ENCODE results near the gene RTL10. TPM values are rescaled to one million over a fixed set of nuclear protein-coding genes. Genes with fewer than 3 reads are reported as not detected.

RTL10 gene
- polyA plus RNA-seq, 1 donor (not counting 4 experiments of a cell fraction or from before 2014, with no cell fraction given), result 12.9 TPM

GRCh38 chr22:19869497-19870152 lies 15.0 kb upstream of the RTL10 start:
- Histone ChIP-seq H4K20me1 (ENCODE audit: control insufficient read depth, extremely low read depth, insufficient read depth, low read length) (no peaks in the 10 kb centered on the region), H3K27ac (ENCODE audit: control insufficient read depth, insufficient read depth, low read length) (no peak overlapping the region), H3K4me2 (ENCODE audit: control insufficient read depth, extremely low read depth, insufficient read depth, low read depth, low read length) (peak overlapping the region; percentile 62), H3K79me2 (ENCODE audit: control insufficient read depth, insufficient read depth, low read length) (no peaks in the 10 kb centered on the region), H3K9me1 (ENCODE audit: control insufficient read depth, extremely low read depth, insufficient read depth, low read length) (no peaks in the 10 kb centered on the region), H3K27me3 (ENCODE audit: control insufficient read depth, extremely low read depth, insufficient read depth, low read length) (no peaks in the 10 kb centered on the region), H3K4me1 (ENCODE audit: control insufficient read depth, extremely low read depth, insufficient read depth, low read length) (peaks cover 28% of the 10 kb centered on the region), H3K4me3 (ENCODE audit: control insufficient read depth in 2 of 3, extremely low read depth in 1 of 3, insufficient read depth in 2 of 3, low read depth in 1 of 3, low read length in 3 of 3) (peak overlapping the region in 1 of 3 experiments; percentile 27), H3K9me3 (ENCODE audit: control insufficient read depth, low read depth, low read length) (no peaks in the 10 kb centered on the region), H3K36me3 (ENCODE audit: control insufficient read depth in 2 of 2, extremely low read depth in 1 of 2, insufficient read depth in 2 of 2, low read length in 2 of 2) (no peaks in the 10 kb centered on the region), H3K9ac (ENCODE audit: control insufficient read depth, extremely low read depth, insufficient read depth, low read length) (no peak overlapping the region), H2AFZ (ENCODE audit: control insufficient read depth, low read length) (peak overlapping the region; percentile 82)
- no peak for TF ChIP-seq EZH2 (IDR thresholded peaks at IDR 0.05; ENCODE audit: low read length)
- TF ChIP-seq CTCF (optimal IDR thresholded peaks at IDR 0.05 in 1 of 3, IDR thresholded peaks at IDR 0.05 in 1 of 3, conservative IDR thresholded peaks at IDR 0.05 in 1 of 3; ENCODE audit: extremely low read depth in 1 of 3, insufficient read depth in 2 of 3, low read length in 3 of 3), result peak in 1 of 3 experiments; percentile 21
- dilution Hi-C loops (cut with MboI; ENCODE audit: extremely low pct_ligation_motif_present, low sequenced_read_pairs), result no loop called here
- no peak for FAIRE-seq
- no peak for DNase-seq (ENCODE audit: low read depth, low spot score)

- peak overlapping the region; percentile 35 for H3K9ac ChIP-seq (ENCODE audit: control insufficient read depth, extremely low read depth, insufficient read depth, low read length)
- H3K9me3 ChIP-seq (ENCODE audit: control insufficient read depth, low read depth, low read length), result no peaks in the 10 kb centered on the region
- no peaks in the 10 kb centered on the region for H4K20me1 ChIP-seq (ENCODE audit: control insufficient read depth, extremely low read depth, insufficient read depth, low read length)
- TF ChIP-seq CTCF (optimal IDR thresholded peaks at IDR 0.05 in 1 of 3, IDR thresholded peaks at IDR 0.05 in 1 of 3, conservative IDR thresholded peaks at IDR 0.05 in 1 of 3; ENCODE audit: extremely low read depth in 1 of 3, insufficient read depth in 2 of 3, low read length in 3 of 3) (no peak), EZH2 (IDR thresholded peaks at IDR 0.05; ENCODE audit: low read length) (no peak)
- no peaks in the 10 kb centered on the region for H3K9me1 ChIP-seq (ENCODE audit: control insufficient read depth, extremely low read depth, insufficient read depth, low read length)
- peak overlapping the region in 1 of 3 experiments; percentile 27 for H3K4me3 ChIP-seq (ENCODE audit: control insufficient read depth in 2 of 3, extremely low read depth in 1 of 3, insufficient read depth in 2 of 3, low read depth in 1 of 3, low read length in 3 of 3)
- H2AFZ ChIP-seq (ENCODE audit: control insufficient read depth, low read length), result peak overlapping the region; percentile 82
- H3K4me1 ChIP-seq (ENCODE audit: control insufficient read depth, extremely low read depth, insufficient read depth, low read length), result peaks cover 21% of the 10 kb centered on the region
- no peaks in the 10 kb centered on the region for H3K27me3 ChIP-seq (ENCODE audit: control insufficient read depth, extremely low read depth, insufficient read depth, low read length)
- FAIRE-seq, result peak; percentile 95
- DNase-seq (ENCODE audit: low read depth, low spot score), result no peak
- dilution Hi-C loops (cut with MboI; ENCODE audit: extremely low pct_ligation_motif_present, low sequenced_read_pairs), result no loop called here
- H3K27ac ChIP-seq (ENCODE audit: control insufficient read depth, insufficient read depth, low read length), result peak overlapping the region; percentile 33
- no peaks in the 10 kb centered on the region for H3K36me3 ChIP-seq (ENCODE audit: control insufficient read depth in 2 of 2, extremely low read depth in 1 of 2, insufficient read depth in 2 of 2, low read length in 2 of 2)
- H3K4me2 ChIP-seq (ENCODE audit: control insufficient read depth, extremely low read depth, insufficient read depth, low read depth, low read length), result peak overlapping the region; percentile 62
- no peaks in the 10 kb centered on the region for H3K79me2 ChIP-seq (ENCODE audit: control insufficient read depth, insufficient read depth, low read length)
Observed at GRCh38 chr22:19868773-19869471, 14.2 kb upstream of the RTL10 start.
